Liver (tissue), 9 donors: Measurements from ENCODE around the gene FAM110D. TPM values are rescaled to one million over a fixed set of nuclear protein-coding genes. Genes with fewer than 3 reads are reported as not detected.

ENCODE experiments used
- DNase-seq: peaks from one replicate; pipeline ENCODE4 v3.0.0-alpha.2; 2017; ENCODE audit warnings: low spot score
- H3K27ac ChIP-seq, 2 donors: one replicate each; pipeline ENCODE4 v1.7.0; 2013; ENCODE audit warnings: inconsistent platforms in 2 of 2, low read length in 2 of 2, control low read depth in 1 of 2, low read depth in 1 of 2, mild to moderate bottlenecking in 1 of 2
- H3K27me3 ChIP-seq, 4 donors: one replicate each; pipeline versions ENCODE4 v1.6.1 to v1.7.0; 2013; ENCODE audit warnings: low read length in 3 of 4, inconsistent platforms in 1 of 4, mild to moderate bottlenecking in 1 of 4, moderate library complexity in 1 of 4; ENCODE audit not compliant: control insufficient read depth in 4 of 4, insufficient read depth in 4 of 4
- H3K36me3 ChIP-seq, 4 donors: one replicate each; pipeline versions ENCODE4 v1.6.1 to v1.7.0; 2013; ENCODE audit warnings: low read length in 3 of 4, mild to moderate bottlenecking in 3 of 4, low read depth in 1 of 4, moderate library complexity in 1 of 4; ENCODE audit not compliant: control insufficient read depth in 4 of 4, insufficient read depth in 3 of 4
- H3K4me1 ChIP-seq, 4 donors: one replicate each; pipeline versions ENCODE4 v1.6.1 to v1.7.0; 2013; ENCODE audit warnings: low read length in 3 of 4, mild to moderate bottlenecking in 3 of 4, moderate library complexity in 1 of 4; ENCODE audit not compliant: control insufficient read depth in 4 of 4, insufficient read depth in 4 of 4
- H3K4me3 ChIP-seq, 3 donors: one replicate each; pipeline versions ENCODE4 v1.6.1 to v1.7.0; 2013; ENCODE audit warnings: low read length in 3 of 3, control low read depth in 1 of 3, low read depth in 1 of 3, mild to moderate bottlenecking in 1 of 3
- H3K9ac ChIP-seq, 2 donors: one replicate each; pipeline ENCODE4 v1.7.0; 2013; ENCODE audit warnings: low read length in 2 of 2, mild to moderate bottlenecking in 2 of 2, moderate library complexity in 2 of 2, control low read depth in 1 of 2, low read depth in 1 of 2
- H3K9me3 ChIP-seq, 4 donors: one replicate each; pipeline versions ENCODE4 v1.6.1 to v1.7.0; 2013; ENCODE audit warnings: low read length in 3 of 4; ENCODE audit not compliant: control insufficient read depth in 4 of 4
- ATF3 ChIP-seq: IDR thresholded peaks from 2 replicates; pipeline ENCODE4 v1.6.1; 2016; ENCODE audit warnings: antibody characterized with exemption
- CTCF ChIP-seq: fragments of 150-350 bp; IDR thresholded peaks from 2 replicates; pipeline ENCODE4 v1.5.1; 2017; ENCODE audit warnings: improper control_type of control experiment, low read depth, low read length; ENCODE audit not compliant: missing input control
- EGR1 ChIP-seq, 2 donors: IDR thresholded peaks; 2 replicates each; pipeline ENCODE4 v1.6.1; 2016 to 2018; ENCODE audit warnings: antibody characterized with exemption in 2 of 2, low read depth in 2 of 2
- FOXA1 ChIP-seq: IDR thresholded peaks from 2 replicates; pipeline ENCODE4 v1.6.1; 2016; ENCODE audit warnings: antibody characterized with exemption
- FOXA2 ChIP-seq: IDR thresholded peaks from 2 replicates; pipeline ENCODE4 v1.6.1; 2016; ENCODE audit warnings: antibody characterized with exemption
- GABPA ChIP-seq, 2 donors: IDR thresholded peaks in 1 of 2; conservative IDR thresholded peaks in 1 of 2; 2 replicates each; pipeline ENCODE4 v1.6.1; 2016; ENCODE audit warnings: antibody characterized with exemption in 2 of 2, mild to moderate bottlenecking in 1 of 2, moderate library complexity in 1 of 2
- HNF4A ChIP-seq, 2 donors: conservative IDR thresholded peaks; 2 replicates each; pipeline ENCODE4 v1.6.1; 2016; ENCODE audit warnings: antibody characterized with exemption in 2 of 2, mild to moderate bottlenecking in 2 of 2
- HNF4G ChIP-seq: IDR thresholded peaks from 2 replicates; pipeline ENCODE4 v1.6.1; 2016; ENCODE audit warnings: antibody characterized with exemption
- JUND ChIP-seq, 2 donors: IDR thresholded peaks; 2 replicates each; pipeline ENCODE4 v1.6.1; 2016; ENCODE audit warnings: antibody characterized with exemption in 2 of 2
- NR2F2 ChIP-seq: IDR thresholded peaks from 2 replicates; pipeline ENCODE4 v1.6.1; 2016; ENCODE audit warnings: antibody characterized with exemption
- RAD21 ChIP-seq, 2 donors: IDR thresholded peaks; 2 replicates each; pipeline ENCODE4 v1.6.1; 2016; ENCODE audit warnings: antibody characterized with exemption in 2 of 2, mild to moderate bottlenecking in 2 of 2
- RXRA ChIP-seq, 2 donors: IDR thresholded peaks; 2 replicates each; pipeline ENCODE4 v1.6.1; 2017 to 2018; ENCODE audit warnings: antibody characterized with exemption in 2 of 2, mild to moderate bottlenecking in 1 of 2
- SP1 ChIP-seq: IDR thresholded peaks from 2 replicates; pipeline ENCODE4 v1.6.1; 2018; ENCODE audit warnings: antibody characterized with exemption, mild to moderate bottlenecking
- TAF1 ChIP-seq: conservative IDR thresholded peaks from 2 replicates; pipeline ENCODE4 v1.6.1; 2016; ENCODE audit warnings: antibody characterized with exemption, mild to moderate bottlenecking
- YY1 ChIP-seq: IDR thresholded peaks from 2 replicates; pipeline ENCODE4 v1.6.1; 2016; ENCODE audit warnings: antibody characterized with exemption, mild to moderate bottlenecking
- WGBS: extraction: QIAGEN DNeasy Blood & Tissue Kit; methylation state at CpG from one replicate; pipeline ENCODE4 v1.1.7; 2013; 5-methylcytosine and 5-hydroxymethylcytosine counted together
- polyA plus RNA-seq, 2 donors: library from polyadenylated mRNA; stranded (reverse) in 1 of 2; unstranded in 1 of 2; fragments of 200-250 nt in 1 of 2; fragments of >200 nt in 1 of 2; fragmentation: Nextera tagmentation in 1 of 2; extraction: Ambion mirVana in 1 of 2; gene quantifications; one replicate each; pipeline versions ENCODE4 v1.2.1 to v1.2.3, GENCODE V29; 2013 to 2015
- total RNA-seq, 2 donors: library from RNA; depleted of rRNA; stranded (reverse); fragments of >200 nt; gene quantifications; one replicate each; pipeline ENCODE4 v1.2.3, GENCODE V29; 2014
- TF ChIP-seq, protein P1 (sequence below): IDR thresholded peaks from 2 replicates; pipeline ENCODE4 v1.6.1; 2016; ENCODE audit warnings: antibody characterized with exemption, mild to moderate bottlenecking
- TF ChIP-seq, protein P2 (sequence below): IDR thresholded peaks from 2 replicates; pipeline ENCODE4 v1.6.1; 2016; ENCODE audit warnings: antibody characterized with exemption
- TF ChIP-seq, protein P3 (sequence below): IDR thresholded peaks from 2 replicates; pipeline ENCODE4 v1.6.1; 2016; ENCODE audit warnings: antibody characterized with exemption
- donor health status: healthy.
- donor health status: healthy.
- donor health status: healthy.
- donor health status: healthy.
- donor health status: healthy.

FAM110D gene
- total RNA-seq (under 1 TPM; 0.14 to 0.50 TPM), polyA plus RNA-seq (under 1 TPM; 0.10 to 0.39 TPM)

DNA sequence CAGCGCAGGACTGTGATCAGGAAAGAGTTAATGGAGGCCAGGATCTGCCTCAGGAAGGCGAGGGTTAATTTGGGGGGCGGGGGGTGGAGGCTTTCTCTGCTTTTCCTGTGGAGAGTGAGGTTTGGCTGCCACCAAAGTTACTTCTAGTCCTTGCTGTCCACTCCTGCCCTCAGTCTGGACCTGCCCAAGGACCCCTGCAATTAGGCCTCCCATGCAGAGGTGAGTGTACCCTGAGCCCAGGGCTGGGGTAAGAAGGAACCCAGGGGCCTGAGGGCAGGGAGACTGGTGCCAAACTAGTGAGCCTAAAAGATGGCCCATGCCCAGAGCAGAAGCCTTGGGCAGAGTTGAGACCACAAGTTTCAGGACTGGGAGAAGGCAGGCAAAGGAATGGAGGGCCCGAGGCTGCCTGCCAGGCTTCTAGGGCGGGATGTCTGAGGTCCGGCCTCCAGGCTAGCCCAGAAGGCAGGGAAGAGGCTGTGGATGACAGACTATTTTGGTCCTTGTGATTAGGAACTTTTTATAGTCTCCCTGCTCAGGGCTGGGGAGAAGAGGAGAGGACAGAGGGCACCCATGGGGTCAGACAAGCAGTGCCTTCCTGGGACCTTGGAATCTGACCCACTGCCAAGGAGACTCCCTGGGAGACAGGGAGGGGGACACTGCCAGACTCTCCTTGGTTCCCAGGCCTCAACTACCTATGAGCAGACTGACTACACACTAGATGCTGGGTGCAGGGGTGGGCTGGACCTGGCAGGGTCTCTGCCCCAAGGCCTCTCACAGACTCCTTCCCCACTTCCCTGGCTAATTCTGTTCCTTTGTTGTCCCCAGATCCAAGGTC is at the start of gene FAM110D:
Gene FAM110D, plus strand, starts transcription at position 172 of the 835 bp plus-strand sequence. CDS start 2,213 bp downstream, outside the sequence.
- no peak for DNase-seq
- TF ChIP-seq EGR1 (IDR thresholded peaks at IDR 0.05; ENCODE audit: low read depth in 2 of 2) (no peak), JUND (IDR thresholded peaks at IDR 0.05) (no peak), NR2F2 (no peak), FOXA1 (no peak), TAF1 (no peak), CTCF (no peak), HNF4G (no peak), RAD21 (IDR thresholded peaks at IDR 0.05) (no peak), FOXA2 (no peak), RXRA (IDR thresholded peaks at IDR 0.05) (no peak), ATF3 (no peak), SP1 (no peak), HNF4A (conservative IDR thresholded peaks at IDR 0.05) (no peak), YY1 (no peak), GABPA (IDR thresholded peaks at IDR 0.05 in 1 of 2, conservative IDR thresholded peaks at IDR 0.05 in 1 of 2) (no peak)
- TF ChIP-seq, protein P1, sequence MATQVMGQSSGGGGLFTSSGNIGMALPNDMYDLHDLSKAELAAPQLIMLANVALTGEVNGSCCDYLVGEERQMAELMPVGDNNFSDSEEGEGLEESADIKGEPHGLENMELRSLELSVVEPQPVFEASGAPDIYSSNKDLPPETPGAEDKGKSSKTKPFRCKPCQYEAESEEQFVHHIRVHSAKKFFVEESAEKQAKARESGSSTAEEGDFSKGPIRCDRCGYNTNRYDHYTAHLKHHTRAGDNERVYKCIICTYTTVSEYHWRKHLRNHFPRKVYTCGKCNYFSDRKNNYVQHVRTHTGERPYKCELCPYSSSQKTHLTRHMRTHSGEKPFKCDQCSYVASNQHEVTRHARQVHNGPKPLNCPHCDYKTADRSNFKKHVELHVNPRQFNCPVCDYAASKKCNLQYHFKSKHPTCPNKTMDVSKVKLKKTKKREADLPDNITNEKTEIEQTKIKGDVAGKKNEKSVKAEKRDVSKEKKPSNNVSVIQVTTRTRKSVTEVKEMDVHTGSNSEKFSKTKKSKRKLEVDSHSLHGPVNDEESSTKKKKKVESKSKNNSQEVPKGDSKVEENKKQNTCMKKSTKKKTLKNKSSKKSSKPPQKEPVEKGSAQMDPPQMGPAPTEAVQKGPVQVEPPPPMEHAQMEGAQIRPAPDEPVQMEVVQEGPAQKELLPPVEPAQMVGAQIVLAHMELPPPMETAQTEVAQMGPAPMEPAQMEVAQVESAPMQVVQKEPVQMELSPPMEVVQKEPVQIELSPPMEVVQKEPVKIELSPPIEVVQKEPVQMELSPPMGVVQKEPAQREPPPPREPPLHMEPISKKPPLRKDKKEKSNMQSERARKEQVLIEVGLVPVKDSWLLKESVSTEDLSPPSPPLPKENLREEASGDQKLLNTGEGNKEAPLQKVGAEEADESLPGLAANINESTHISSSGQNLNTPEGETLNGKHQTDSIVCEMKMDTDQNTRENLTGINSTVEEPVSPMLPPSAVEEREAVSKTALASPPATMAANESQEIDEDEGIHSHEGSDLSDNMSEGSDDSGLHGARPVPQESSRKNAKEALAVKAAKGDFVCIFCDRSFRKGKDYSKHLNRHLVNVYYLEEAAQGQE = no peak
- TF ChIP-seq, protein P2, sequence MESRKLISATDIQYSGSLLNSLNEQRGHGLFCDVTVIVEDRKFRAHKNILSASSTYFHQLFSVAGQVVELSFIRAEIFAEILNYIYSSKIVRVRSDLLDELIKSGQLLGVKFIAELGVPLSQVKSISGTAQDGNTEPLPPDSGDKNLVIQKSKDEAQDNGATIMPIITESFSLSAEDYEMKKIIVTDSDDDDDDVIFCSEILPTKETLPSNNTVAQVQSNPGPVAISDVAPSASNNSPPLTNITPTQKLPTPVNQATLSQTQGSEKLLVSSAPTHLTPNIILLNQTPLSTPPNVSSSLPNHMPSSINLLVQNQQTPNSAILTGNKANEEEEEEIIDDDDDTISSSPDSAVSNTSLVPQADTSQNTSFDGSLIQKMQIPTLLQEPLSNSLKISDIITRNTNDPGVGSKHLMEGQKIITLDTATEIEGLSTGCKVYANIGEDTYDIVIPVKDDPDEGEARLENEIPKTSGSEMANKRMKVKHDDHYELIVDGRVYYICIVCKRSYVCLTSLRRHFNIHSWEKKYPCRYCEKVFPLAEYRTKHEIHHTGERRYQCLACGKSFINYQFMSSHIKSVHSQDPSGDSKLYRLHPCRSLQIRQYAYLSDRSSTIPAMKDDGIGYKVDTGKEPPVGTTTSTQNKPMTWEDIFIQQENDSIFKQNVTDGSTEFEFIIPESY = no peak
- TF ChIP-seq, protein P3, sequence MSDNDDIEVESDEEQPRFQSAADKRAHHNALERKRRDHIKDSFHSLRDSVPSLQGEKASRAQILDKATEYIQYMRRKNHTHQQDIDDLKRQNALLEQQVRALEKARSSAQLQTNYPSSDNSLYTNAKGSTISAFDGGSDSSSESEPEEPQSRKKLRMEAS = no peak
- H3K4me3 ChIP-seq = peak within 1 kb of the TSS in 1 of 3 donors; percentile 8
- no peak within 1 kb of the TSS for H3K9ac ChIP-seq
- no peaks in the 10 kb centered on the region for H3K36me3 ChIP-seq
- no peaks in the 10 kb centered on the region for H3K9me3 ChIP-seq
- no peak within 1 kb of the TSS for H3K27ac ChIP-seq
- WGBS = 67% methylated on average over 6 of the region's 6 CpGs
- peaks cover 10 to 22% (median 16%) of the 10 kb centered on the region in 4 donors for H3K4me1 ChIP-seq
- peaks cover 0 to 4% (median under 1%) of the 10 kb centered on the region in 4 donors for H3K27me3 ChIP-seq
